ENCODE measurements around the gene MAP2K4. TPM values are rescaled to one million over a fixed set of nuclear protein-coding genes. Genes with fewer than 3 reads are reported as not detected.

Gene MAP2K4
- total and polyA plus RNA-seq, 2 experiments from 2014 or later, result 38.5 to 53.6 TPM

DNA sequence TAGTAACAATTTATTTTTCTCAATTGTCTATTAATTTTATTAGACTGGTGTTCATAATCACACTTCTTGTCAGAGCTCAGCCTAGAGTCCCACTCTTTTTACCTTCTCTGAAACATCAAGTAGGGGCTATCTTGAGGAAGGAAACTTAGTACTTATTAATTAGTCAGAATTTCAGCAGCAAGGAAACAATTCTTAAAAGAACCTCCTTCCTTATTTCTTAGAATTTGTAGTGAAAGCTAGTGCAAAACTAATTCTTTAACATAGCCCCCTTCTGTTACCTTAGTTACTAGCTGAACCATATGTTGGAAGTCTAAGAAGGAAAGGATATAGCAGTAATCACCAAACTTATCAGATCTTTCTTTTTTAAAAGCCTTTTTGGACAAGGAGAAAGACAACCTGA, 35.2 kb downstream of the MAP2K4 start:
- H3K79me2 ChIP-seq, result peaks cover 77% of the 10 kb centered on the region
- H3K9me3 ChIP-seq (ENCODE audit: low read depth), result no peaks in the 10 kb centered on the region
- no peak overlapping the region for H3K4me2 ChIP-seq
- H3K36me3 ChIP-seq (replicated peaks; ENCODE audit: insufficient read depth, low read depth), result no peaks in the 10 kb centered on the region
- TF ChIP-seq, protein P1, sequence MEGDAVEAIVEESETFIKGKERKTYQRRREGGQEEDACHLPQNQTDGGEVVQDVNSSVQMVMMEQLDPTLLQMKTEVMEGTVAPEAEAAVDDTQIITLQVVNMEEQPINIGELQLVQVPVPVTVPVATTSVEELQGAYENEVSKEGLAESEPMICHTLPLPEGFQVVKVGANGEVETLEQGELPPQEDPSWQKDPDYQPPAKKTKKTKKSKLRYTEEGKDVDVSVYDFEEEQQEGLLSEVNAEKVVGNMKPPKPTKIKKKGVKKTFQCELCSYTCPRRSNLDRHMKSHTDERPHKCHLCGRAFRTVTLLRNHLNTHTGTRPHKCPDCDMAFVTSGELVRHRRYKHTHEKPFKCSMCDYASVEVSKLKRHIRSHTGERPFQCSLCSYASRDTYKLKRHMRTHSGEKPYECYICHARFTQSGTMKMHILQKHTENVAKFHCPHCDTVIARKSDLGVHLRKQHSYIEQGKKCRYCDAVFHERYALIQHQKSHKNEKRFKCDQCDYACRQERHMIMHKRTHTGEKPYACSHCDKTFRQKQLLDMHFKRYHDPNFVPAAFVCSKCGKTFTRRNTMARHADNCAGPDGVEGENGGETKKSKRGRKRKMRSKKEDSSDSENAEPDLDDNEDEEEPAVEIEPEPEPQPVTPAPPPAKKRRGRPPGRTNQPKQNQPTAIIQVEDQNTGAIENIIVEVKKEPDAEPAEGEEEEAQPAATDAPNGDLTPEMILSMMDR (IDR thresholded peaks at IDR 0.05; ENCODE audit: poor library complexity), result no peak
- TF ChIP-seq EZH2 (IDR thresholded peaks at IDR 0.05; ENCODE audit: borderline replicate concordance) (no peak), EZH2phosphoT487 (IDR thresholded peaks at IDR 0.05; ENCODE audit: low read depth, severe bottlenecking, unreplicated experiment) (no peak)
- no peak overlapping the region for H3K4me3 ChIP-seq
- H3K9me2 ChIP-seq (replicated peaks; ENCODE audit: insufficient read depth), result no peaks in the 10 kb centered on the region
- peaks cover 39% of the 10 kb centered on the region for H4K20me1 ChIP-seq (ENCODE audit: insufficient read depth, poor library complexity, severe bottlenecking)
- no peaks in the 10 kb centered on the region for H3K27me3 ChIP-seq
- no peak for DNase-seq (ENCODE audit: low spot score)
- H3K27ac ChIP-seq, result no peak overlapping the region
- no peak overlapping the region for H2AFZ ChIP-seq
- peaks cover 11% of the 10 kb centered on the region for H3K4me1 ChIP-seq (ENCODE audit: insufficient read depth)

DNA sequence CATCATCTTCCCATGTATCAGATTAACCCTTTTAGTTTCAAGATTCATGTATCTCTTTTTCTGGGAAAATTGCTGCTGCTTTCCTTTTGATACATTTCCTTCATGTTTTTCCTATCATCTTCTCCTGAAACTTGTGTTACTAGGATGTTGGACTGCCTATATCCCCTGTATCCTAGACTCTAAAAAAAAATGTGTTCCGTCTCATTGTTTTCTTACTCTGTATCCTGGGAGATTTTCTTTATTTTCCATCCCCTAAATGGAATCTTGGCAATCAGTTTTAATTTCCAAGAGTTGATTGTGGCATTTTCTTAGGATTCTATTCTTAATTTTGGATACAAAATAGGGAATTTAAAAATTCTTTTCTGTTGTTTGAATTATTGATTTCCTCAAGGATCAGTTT, 36.8 kb downstream of the MAP2K4 start:
- Histone ChIP-seq H3K79me2 (peaks cover 76% of the 10 kb centered on the region), H3K4me2 (no peak overlapping the region), H2AFZ (no peak overlapping the region), H4K20me1 (ENCODE audit: insufficient read depth, poor library complexity, severe bottlenecking) (peaks cover 28% of the 10 kb centered on the region), H3K27me3 (no peaks in the 10 kb centered on the region), H3K4me3 (no peak overlapping the region), H3K27ac (no peak overlapping the region), H3K9me2 (replicated peaks; ENCODE audit: insufficient read depth) (no peaks in the 10 kb centered on the region), H3K4me1 (ENCODE audit: insufficient read depth) (peaks cover 11% of the 10 kb centered on the region), H3K9me3 (ENCODE audit: low read depth) (no peaks in the 10 kb centered on the region), H3K36me3 (replicated peaks; ENCODE audit: insufficient read depth, low read depth) (no peaks in the 10 kb centered on the region)
- TF ChIP-seq EZH2phosphoT487 (IDR thresholded peaks at IDR 0.05; ENCODE audit: low read depth, severe bottlenecking, unreplicated experiment) (no peak), EZH2 (IDR thresholded peaks at IDR 0.05; ENCODE audit: borderline replicate concordance) (no peak)
- TF ChIP-seq, protein P1 (IDR thresholded peaks at IDR 0.05; ENCODE audit: poor library complexity), result no peak
- 93% methylated on average over 1 of the region's 1 CpG for WGBS (ENCODE audit: low lambda C conversion rate, missing lambda C conversion rate)
- no peak for DNase-seq (ENCODE audit: low spot score)

DNA sequence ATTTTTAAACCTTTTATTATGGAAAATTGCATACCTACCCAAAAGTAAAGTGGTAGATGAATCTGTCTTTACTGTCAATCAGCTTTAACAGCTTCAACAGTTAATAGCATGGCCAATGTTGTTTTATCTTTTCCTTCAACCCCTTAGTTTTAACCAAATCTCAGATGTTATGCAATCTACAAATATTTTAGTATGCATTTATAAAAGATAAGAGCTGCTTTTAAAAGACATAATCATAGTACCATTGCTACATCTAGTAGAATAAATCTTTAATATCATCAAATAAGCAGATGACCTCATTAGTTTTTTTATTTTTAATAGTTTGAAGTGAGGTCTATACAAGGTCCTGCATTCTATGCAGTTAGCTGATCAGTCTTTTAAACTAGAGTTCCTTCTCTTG, 37.9 kb downstream of the MAP2K4 start:
- Histone ChIP-seq H3K79me2 (peaks cover 76% of the 10 kb centered on the region), H3K9me3 (ENCODE audit: low read depth) (no peaks in the 10 kb centered on the region), H3K36me3 (replicated peaks; ENCODE audit: insufficient read depth, low read depth) (no peaks in the 10 kb centered on the region), H3K27ac (no peak overlapping the region), H3K27me3 (no peaks in the 10 kb centered on the region), H3K4me1 (ENCODE audit: insufficient read depth) (peaks cover 9% of the 10 kb centered on the region), H3K4me2 (no peak overlapping the region), H4K20me1 (ENCODE audit: insufficient read depth, poor library complexity, severe bottlenecking) (peaks cover 19% of the 10 kb centered on the region), H3K9me2 (replicated peaks; ENCODE audit: insufficient read depth) (no peaks in the 10 kb centered on the region), H2AFZ (no peak overlapping the region), H3K4me3 (no peak overlapping the region)
- DNase-seq (ENCODE audit: low spot score), result no peak
- no peak for TF ChIP-seq EZH2 (IDR thresholded peaks at IDR 0.05; ENCODE audit: borderline replicate concordance)
- TF ChIP-seq EZH2phosphoT487 (IDR thresholded peaks at IDR 0.05; ENCODE audit: low read depth, severe bottlenecking, unreplicated experiment), result no peak
- TF ChIP-seq, protein P1 (IDR thresholded peaks at IDR 0.05; ENCODE audit: poor library complexity), result no peak

DNA sequence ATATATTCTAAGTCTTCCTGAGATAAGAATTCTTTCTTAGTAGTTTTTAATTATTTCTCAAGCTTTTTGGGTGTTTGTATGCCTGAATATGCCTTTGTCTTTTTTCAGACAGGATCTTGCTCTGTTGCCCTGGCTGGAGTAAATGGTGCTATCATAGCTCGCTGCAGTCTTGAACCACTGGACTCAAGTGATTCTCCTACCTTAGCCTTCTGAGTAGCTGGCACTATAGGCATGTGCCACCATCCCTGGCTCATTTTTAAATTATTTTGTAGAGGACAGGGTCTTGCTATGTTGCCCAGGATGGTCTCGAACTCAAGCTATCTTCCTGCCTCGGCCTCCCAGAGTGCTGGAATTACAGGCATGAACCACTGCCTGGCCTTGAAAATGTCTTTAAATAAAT, 41.6 kb downstream of the MAP2K4 start:
- no peak overlapping the region for H2AFZ ChIP-seq
- WGBS (ENCODE audit: low lambda C conversion rate, missing lambda C conversion rate), result 99% methylated on average over 3 of the region's 3 CpGs
- peaks cover 69% of the 10 kb centered on the region for H3K79me2 ChIP-seq
- no peaks in the 10 kb centered on the region for H3K4me1 ChIP-seq (ENCODE audit: insufficient read depth)
- no peak overlapping the region for H3K4me2 ChIP-seq
- no peaks in the 10 kb centered on the region for H3K27me3 ChIP-seq
- no peak for TF ChIP-seq EZH2phosphoT487 (IDR thresholded peaks at IDR 0.05; ENCODE audit: low read depth, severe bottlenecking, unreplicated experiment)
- no peak for TF ChIP-seq EZH2 (IDR thresholded peaks at IDR 0.05; ENCODE audit: borderline replicate concordance)
- TF ChIP-seq, protein P1 (IDR thresholded peaks at IDR 0.05; ENCODE audit: poor library complexity), result no peak
- H3K9me3 ChIP-seq (ENCODE audit: low read depth), result no peaks in the 10 kb centered on the region
- H3K9me2 ChIP-seq (replicated peaks; ENCODE audit: insufficient read depth), result no peaks in the 10 kb centered on the region
- no peak overlapping the region for H3K27ac ChIP-seq
- no peak for DNase-seq (ENCODE audit: low spot score)
- H4K20me1 ChIP-seq (ENCODE audit: insufficient read depth, poor library complexity, severe bottlenecking), result peaks cover 8% of the 10 kb centered on the region
- H3K36me3 ChIP-seq (replicated peaks; ENCODE audit: insufficient read depth, low read depth), result no peaks in the 10 kb centered on the region
- no peak overlapping the region for H3K4me3 ChIP-seq
